Tibial nerve (tissue), 4 donors: ENCODE measurements around the gene BLTP1. TPM values are rescaled to one million over a fixed set of nuclear protein-coding genes. Genes with fewer than 3 reads are reported as not detected.
"Not testable (repeated sequence)": the region's sequence is repeated elsewhere in the genome, so short reads cannot be mapped to it uniquely, and the experiment has no call there.

Experiments
- DNase-seq, 2 donors: peaks; one replicate each; pipeline ENCODE4 v3.0.0-alpha.2; 2019; ENCODE audit warnings: low spot score in 2 of 2
- H3K27ac ChIP-seq, 4 donors: fragments of 200-600 bp; sonication (generic) in 3 of 4; one replicate each; pipeline ENCODE4 v1.5.1; 2017 to 2019; ENCODE audit warnings: mild to moderate bottlenecking in 1 of 4
- H3K27me3 ChIP-seq, 2 donors: fragments of 200-600 bp; sonication (generic) in 1 of 2; one replicate each; pipeline versions ENCODE4 v1.5.1 to v1.6.0; 2017 to 2019
- H3K36me3 ChIP-seq, 3 donors: fragments of 200-600 bp; sonication (generic); one replicate each; pipeline ENCODE4 v1.5.1; 2018 to 2019
- H3K4me1 ChIP-seq, 4 donors: fragments of 200-600 bp; sonication (generic) in 3 of 4; one replicate each; pipeline ENCODE4 v1.5.1; 2017 to 2019
- H3K4me3 ChIP-seq, 4 donors: fragments of 200-600 bp; sonication (generic) in 3 of 4; one replicate each; pipeline ENCODE4 v1.5.1; 2017 to 2019; ENCODE audit warnings: mild to moderate bottlenecking in 1 of 4, moderate library complexity in 1 of 4
- H3K9me3 ChIP-seq, 4 donors: fragments of 200-600 bp; sonication (generic) in 3 of 4; one replicate each; pipeline ENCODE4 v1.5.1; 2017 to 2019
- CTCF ChIP-seq, 5 experiments: fragments of 200-600 bp in 3 of 5; fragments of 450-650 bp in 2 of 5; sonication (generic) in 3 of 5; IDR thresholded peaks; one replicate each; pipeline ENCODE4 v1.5.1; 2016 to 2019; ENCODE audit warnings: antibody characterized with exemption in 5 of 5, mild to moderate bottlenecking in 3 of 5, moderate library complexity in 2 of 5
- EP300 ChIP-seq, 2 donors: sonication (generic); formaldehyde crosslinking; IDR thresholded peaks; one replicate each; pipeline ENCODE4 v1.6.1; 2017; ENCODE audit warnings: antibody characterized with exemption in 2 of 2, mild to moderate bottlenecking in 1 of 2
- POLR2A ChIP-seq, 2 donors: fragments of 450-650 bp; IDR thresholded peaks; one replicate each; pipeline ENCODE4 v1.6.1; 2017; ENCODE audit warnings: antibody characterized with exemption in 2 of 2, mild to moderate bottlenecking in 2 of 2, moderate library complexity in 2 of 2
- WGBS, 2 donors: methylation state at CpG; one replicate each; pipeline ENCODE4 v1.1.5; 2018; 5-methylcytosine and 5-hydroxymethylcytosine counted together
- total RNA-seq, 4 donors: library from RNA; depleted of rRNA; stranded (reverse); fragments of >200 nt; gene quantifications; one replicate each; pipeline ENCODE4 v1.1.0, GENCODE V29; 2016

Gene BLTP1
- total RNA-seq, result 100 to 1,000 TPM; 111 to 148 (median 141) TPM

GRCh38 chr4:122151982-122152710 lies at the start of gene BLTP1:
Gene BLTP1 (plus strand): TSS chr4:122152331. CDS start chr4:122170648, 18,317 bp downstream.
- Histone ChIP-seq H3K36me3 (peaks cover 0 to 23% (median 0%) of the 10 kb centered on the region in 3 donors), H3K9me3 (no peaks in the 10 kb centered on the region), H3K4me1 (peaks cover 0 to 30% (median 7%) of the 10 kb centered on the region in 4 donors), H3K27me3 (no peaks in the 10 kb centered on the region), H3K4me3 (peak within 1 kb of the TSS; percentile 75 to 94 (median 87)), H3K27ac (peak within 1 kb of the TSS; percentile 94 to 99 (median 97))
- DNase-seq, result peak; percentile 73 to 75
- TF ChIP-seq EP300 (IDR thresholded peaks at IDR 0.05) (peak; percentile 61 to 97), CTCF (IDR thresholded peaks at IDR 0.05) (peak in 1 of 5 experiments; percentile 12), POLR2A (IDR thresholded peaks at IDR 0.05) (peak; percentile 26 to 79)
- 0% methylated on average over 13 to 25 of the region's 53 CpGs for WGBS, 2 donors

- H3K27ac ChIP-seq, result no peak overlapping the region
- no peaks in the 10 kb centered on the region for H3K9me3 ChIP-seq
- H3K4me1 ChIP-seq, result no peaks in the 10 kb centered on the region
- DNase-seq, result no peak
- no peaks in the 10 kb centered on the region for H3K27me3 ChIP-seq
- TF ChIP-seq POLR2A (IDR thresholded peaks at IDR 0.05), result no peak
- no peak for TF ChIP-seq CTCF (IDR thresholded peaks at IDR 0.05)
- TF ChIP-seq EP300 (IDR thresholded peaks at IDR 0.05), result no peak
- no peak overlapping the region for H3K4me3 ChIP-seq
- no peaks in the 10 kb centered on the region for H3K36me3 ChIP-seq
Observed at GRCh38 chr4:122104184-122104583, 47.9 kb upstream of the BLTP1 start.

GRCh38 chr4:122107680-122108079 lies 44.5 kb upstream of the BLTP1 start:
- H3K9me3 ChIP-seq, result no peaks in the 10 kb centered on the region
- H3K27me3 ChIP-seq, result no peaks in the 10 kb centered on the region
- H3K27ac ChIP-seq, result no peak overlapping the region
- H3K36me3 ChIP-seq, result no peaks in the 10 kb centered on the region
- no peak overlapping the region for H3K4me3 ChIP-seq
- no peak for DNase-seq
- H3K4me1 ChIP-seq, result no peaks in the 10 kb centered on the region
- TF ChIP-seq EP300 (IDR thresholded peaks at IDR 0.05) (no peak), POLR2A (IDR thresholded peaks at IDR 0.05) (no peak), CTCF (IDR thresholded peaks at IDR 0.05) (no peak)
- 63 to 67% methylated on average over 2 of the region's 2 CpGs for WGBS, 2 donors

GRCh38 chr4:122110304-122110703 lies 41.8 kb upstream of the BLTP1 start:
- H3K27ac ChIP-seq, H3K27me3 ChIP-seq, DNase-seq, H3K4me1 ChIP-seq, H3K4me3 ChIP-seq, H3K36me3 ChIP-seq, H3K9me3 ChIP-seq: not testable (repeated sequence)
- 93 to 94% methylated on average over 14 of the region's 14 CpGs for WGBS, 2 donors

- Histone ChIP-seq H3K36me3 (no peaks in the 10 kb centered on the region), H3K4me3 (no peak overlapping the region), H3K9me3 (peaks cover 0 to 4% (median under 1%) of the 10 kb centered on the region in 4 donors), H3K27ac (no peak overlapping the region), H3K4me1 (no peaks in the 10 kb centered on the region), H3K27me3 (no peaks in the 10 kb centered on the region)
- DNase-seq, result no peak
- 88 to 89% methylated on average over 1 of the region's 1 CpG for WGBS, 2 donors
- no peak for TF ChIP-seq POLR2A (IDR thresholded peaks at IDR 0.05)
- no peak for TF ChIP-seq CTCF (IDR thresholded peaks at IDR 0.05)
- no peak for TF ChIP-seq EP300 (IDR thresholded peaks at IDR 0.05)
Observed at GRCh38 chr4:122117743-122118142, 34.4 kb upstream of the BLTP1 start.
